Right atrium auricular region (tissue), 2 donors: Measurements from ENCODE around the gene SRSF1. TPM values are rescaled to one million over a fixed set of nuclear protein-coding genes. Genes with fewer than 3 reads are reported as not detected.

ENCODE experiments used
- DNase-seq: peaks from one replicate; pipeline ENCODE4 v3.0.0-alpha.2; 2019; ENCODE audit warnings: low spot score
- H3K27ac ChIP-seq, 2 donors: fragments of 200-600 bp; sonication (generic); 1 replicate in 1 of 2; 2 replicates in 1 of 2; pipeline ENCODE4 v1.5.1; 2016 to 2019
- H3K27me3 ChIP-seq, 2 donors: fragments of 200-600 bp; sonication (generic); one replicate each; pipeline versions ENCODE4 v1.5.1 to v1.6.0; 2017 to 2019
- H3K36me3 ChIP-seq: fragments of 200-600 bp; sonication (generic); one replicate; pipeline ENCODE4 v1.5.1; 2016
- H3K4me1 ChIP-seq, 2 donors: fragments of 200-600 bp; sonication (generic); one replicate each; pipeline versions ENCODE4 v1.5.1 to v1.6.0; 2017 to 2019
- H3K4me3 ChIP-seq, 2 donors: fragments of 200-600 bp; sonication (generic); 1 replicate in 1 of 2; 2 replicates in 1 of 2; pipeline ENCODE4 v1.5.1; 2017 to 2019; ENCODE audit warnings: mild to moderate bottlenecking in 1 of 2, moderate library complexity in 1 of 2
- H3K9me3 ChIP-seq, 2 donors: fragments of 200-600 bp; sonication (generic); one replicate each; pipeline ENCODE4 v1.5.1; 2019
- total RNA-seq, 2 donors: library from RNA; depleted of rRNA; stranded (reverse); fragments of >200 nt; gene quantifications; one replicate each; pipeline ENCODE4 v1.1.0, GENCODE V29; 2016
- TF ChIP-seq, protein P1 (sequence below), 2 donors: fragments of 200-600 bp; sonication (generic); IDR thresholded peaks; one replicate each; pipeline ENCODE4 v1.5.1; 2019; ENCODE audit warnings: antibody characterized with exemption in 2 of 2

Gene SRSF1, protein sequence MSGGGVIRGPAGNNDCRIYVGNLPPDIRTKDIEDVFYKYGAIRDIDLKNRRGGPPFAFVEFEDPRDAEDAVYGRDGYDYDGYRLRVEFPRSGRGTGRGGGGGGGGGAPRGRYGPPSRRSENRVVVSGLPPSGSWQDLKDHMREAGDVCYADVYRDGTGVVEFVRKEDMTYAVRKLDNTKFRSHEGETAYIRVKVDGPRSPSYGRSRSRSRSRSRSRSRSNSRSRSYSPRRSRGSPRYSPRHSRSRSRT
- 100 to 1,000 TPM in 1 of 2 donors, 10 to 100 TPM in 1; 70.6 to 101 TPM for total RNA-seq

DNA sequence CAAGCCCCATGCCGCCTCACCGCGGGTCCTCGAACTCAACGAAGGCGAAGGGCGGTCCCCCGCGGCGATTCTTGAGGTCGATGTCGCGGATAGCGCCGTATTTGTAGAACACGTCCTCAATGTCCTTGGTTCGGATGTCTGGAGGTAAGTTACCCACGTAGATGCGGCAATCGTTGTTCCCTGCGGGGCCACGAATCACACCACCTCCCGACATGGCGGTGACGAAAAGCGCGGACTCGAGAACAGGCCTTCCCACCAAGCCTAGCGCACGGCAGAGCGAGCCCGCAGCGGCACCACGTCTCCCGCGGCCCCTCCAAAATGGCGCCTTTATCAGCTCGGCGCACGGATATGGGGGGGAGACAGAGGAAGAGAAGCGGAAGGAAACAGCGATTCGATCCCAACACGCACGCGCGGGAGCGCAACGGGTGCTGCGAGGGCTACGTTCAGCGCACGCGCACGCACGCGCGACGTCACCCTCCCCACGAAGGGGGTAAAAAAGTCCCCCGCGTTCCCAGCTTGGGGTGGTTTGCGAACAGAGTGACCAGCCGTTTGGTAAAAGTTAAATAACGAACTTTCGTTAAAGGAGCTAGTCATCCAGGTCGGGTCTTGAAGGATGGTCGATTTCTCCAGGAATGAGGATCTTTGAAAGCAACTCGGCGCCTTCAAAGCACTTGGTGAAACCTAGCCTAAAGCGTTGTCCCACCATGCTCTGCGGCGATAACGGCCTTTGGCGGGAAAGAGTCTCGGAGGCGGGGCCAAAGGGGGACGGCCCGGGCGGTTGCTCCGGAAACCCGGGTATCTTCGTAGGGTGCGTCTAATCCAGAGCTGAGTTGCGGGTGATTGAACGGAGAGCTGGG, at the start of gene SRSF1:
TSS of gene SRSF1 (minus strand) at position 323 of the 857 bp plus-strand sequence. CDS start at position 214, 109 bp downstream.
- peaks cover 0 to 43% of the 10 kb centered on the region in 2 donors for H3K4me1 ChIP-seq
- TF ChIP-seq, protein P1, sequence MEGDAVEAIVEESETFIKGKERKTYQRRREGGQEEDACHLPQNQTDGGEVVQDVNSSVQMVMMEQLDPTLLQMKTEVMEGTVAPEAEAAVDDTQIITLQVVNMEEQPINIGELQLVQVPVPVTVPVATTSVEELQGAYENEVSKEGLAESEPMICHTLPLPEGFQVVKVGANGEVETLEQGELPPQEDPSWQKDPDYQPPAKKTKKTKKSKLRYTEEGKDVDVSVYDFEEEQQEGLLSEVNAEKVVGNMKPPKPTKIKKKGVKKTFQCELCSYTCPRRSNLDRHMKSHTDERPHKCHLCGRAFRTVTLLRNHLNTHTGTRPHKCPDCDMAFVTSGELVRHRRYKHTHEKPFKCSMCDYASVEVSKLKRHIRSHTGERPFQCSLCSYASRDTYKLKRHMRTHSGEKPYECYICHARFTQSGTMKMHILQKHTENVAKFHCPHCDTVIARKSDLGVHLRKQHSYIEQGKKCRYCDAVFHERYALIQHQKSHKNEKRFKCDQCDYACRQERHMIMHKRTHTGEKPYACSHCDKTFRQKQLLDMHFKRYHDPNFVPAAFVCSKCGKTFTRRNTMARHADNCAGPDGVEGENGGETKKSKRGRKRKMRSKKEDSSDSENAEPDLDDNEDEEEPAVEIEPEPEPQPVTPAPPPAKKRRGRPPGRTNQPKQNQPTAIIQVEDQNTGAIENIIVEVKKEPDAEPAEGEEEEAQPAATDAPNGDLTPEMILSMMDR (IDR thresholded peaks at IDR 0.05): no peak
- DNase-seq: peak; percentile 96
- H3K27ac ChIP-seq: peak within 1 kb of the TSS; percentile 99
- no peaks in the 10 kb centered on the region for H3K9me3 ChIP-seq
- peak within 1 kb of the TSS; percentile 78 to 79 for H3K4me3 ChIP-seq
- no peaks in the 10 kb centered on the region for H3K27me3 ChIP-seq
- H3K36me3 ChIP-seq: peaks cover 39% of the 10 kb centered on the region

DNA sequence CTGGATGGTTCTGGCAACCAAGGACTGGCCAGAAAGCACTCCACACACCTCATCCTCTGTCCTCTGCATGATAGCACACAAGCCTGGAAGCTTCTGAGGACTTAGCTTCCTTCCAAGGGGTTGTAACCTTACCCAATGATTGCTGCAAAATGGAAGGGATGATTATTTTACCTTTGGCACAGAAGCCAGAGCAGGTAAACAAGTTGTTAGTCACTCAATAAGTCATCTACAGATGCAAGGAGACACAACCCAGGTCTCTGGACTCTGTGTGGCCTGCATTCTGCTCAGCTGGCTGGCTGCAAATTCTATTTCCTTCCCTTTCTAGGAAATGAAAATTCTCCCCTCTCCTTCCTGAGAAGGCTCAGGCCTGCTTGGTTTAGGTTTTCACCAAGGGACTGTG, 49.4 kb upstream of the SRSF1 start:
- TF ChIP-seq, protein P1 (IDR thresholded peaks at IDR 0.05): no peak
- no peak for DNase-seq
- no peaks in the 10 kb centered on the region for H3K27me3 ChIP-seq
- no peaks in the 10 kb centered on the region for H3K9me3 ChIP-seq
- H3K4me3 ChIP-seq: no peak overlapping the region
- no peaks in the 10 kb centered on the region for H3K36me3 ChIP-seq
- peaks cover 0 to 13% of the 10 kb centered on the region in 2 donors for H3K4me1 ChIP-seq
- H3K27ac ChIP-seq: no peak overlapping the region

DNA sequence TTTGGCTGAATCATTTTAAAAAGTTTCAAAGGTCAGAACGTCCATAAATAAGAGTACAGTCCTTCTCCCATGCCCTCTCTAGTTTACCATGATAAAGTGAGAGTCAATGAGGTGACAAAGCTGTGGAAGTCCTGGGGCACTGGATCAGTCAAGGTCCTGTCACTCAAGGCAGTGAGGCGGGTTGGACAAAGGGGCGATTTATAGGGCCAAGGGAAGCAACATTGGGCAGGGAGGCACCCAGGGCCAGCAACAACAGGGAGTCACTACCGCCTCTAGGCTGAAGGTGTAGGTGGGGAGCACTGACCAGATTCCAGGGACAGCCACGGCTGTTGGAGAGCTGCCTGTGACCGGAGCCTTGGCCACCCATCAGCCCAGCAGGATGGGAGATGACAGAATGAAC, 47.6 kb upstream of the SRSF1 start:
- Histone ChIP-seq H3K9me3 (no peaks in the 10 kb centered on the region), H3K4me1 (no peaks in the 10 kb centered on the region), H3K36me3 (no peaks in the 10 kb centered on the region), H3K27ac (no peak overlapping the region), H3K4me3 (no peak overlapping the region), H3K27me3 (no peaks in the 10 kb centered on the region)
- TF ChIP-seq, protein P1 (IDR thresholded peaks at IDR 0.05): no peak
- no peak for DNase-seq

- Histone ChIP-seq H3K4me3 (no peak overlapping the region), H3K27me3 (no peaks in the 10 kb centered on the region), H3K4me1 (no peaks in the 10 kb centered on the region), H3K36me3 (no peaks in the 10 kb centered on the region), H3K9me3 (no peaks in the 10 kb centered on the region), H3K27ac (no peak overlapping the region)
- no peak for DNase-seq
- TF ChIP-seq, protein P1 (IDR thresholded peaks at IDR 0.05): no peak
These were observed 46.1 kb upstream of the SRSF1 start for GRCh38 chr17:58052945-58053715.

GRCh38 chr17:58052407-58052806, 45.4 kb upstream of the SRSF1 start:
- no peaks in the 10 kb centered on the region for H3K4me1 ChIP-seq
- H3K27me3 ChIP-seq: no peaks in the 10 kb centered on the region
- DNase-seq: no peak
- no peaks in the 10 kb centered on the region for H3K36me3 ChIP-seq
- H3K4me3 ChIP-seq: no peak overlapping the region
- TF ChIP-seq, protein P1 (IDR thresholded peaks at IDR 0.05): no peak
- H3K9me3 ChIP-seq: no peaks in the 10 kb centered on the region
- no peak overlapping the region for H3K27ac ChIP-seq
